ENCODE data around the gene SPOCD1.
A peak's percentile ranks its signal among the peaks of the same experiment; 100 is the strongest.
"Not testable (repeated sequence)": the region's sequence is repeated elsewhere in the genome, so short reads cannot be mapped to it uniquely, and the experiment has no call there.

Gene SPOCD1

GRCh38 chr1:31828926-31829690, 13.3 kb upstream of the SPOCD1 start:
- no peak for DNase-seq

DNA sequence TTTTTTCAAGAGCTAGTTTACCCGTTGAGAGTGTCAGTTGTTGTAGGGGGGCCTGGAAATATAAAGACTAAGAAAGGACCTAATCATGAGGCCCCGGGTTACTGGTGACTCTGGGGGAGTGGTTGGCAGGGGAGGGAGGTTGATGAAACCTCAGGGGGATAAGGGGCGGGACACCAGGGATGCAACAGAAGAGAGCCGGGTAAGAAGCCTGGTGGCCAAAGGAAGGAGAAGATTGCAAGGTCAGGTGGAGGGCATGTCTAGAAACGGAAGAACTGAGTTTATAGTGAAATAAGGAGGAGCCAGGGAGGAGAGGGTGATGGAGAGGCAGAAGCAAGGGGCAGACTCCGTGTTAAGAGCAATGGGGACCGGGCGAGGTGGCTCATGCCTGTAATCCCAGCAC, 12.5 kb upstream of the SPOCD1 start:
- peak; percentile 81 for DNase-seq

DNA sequence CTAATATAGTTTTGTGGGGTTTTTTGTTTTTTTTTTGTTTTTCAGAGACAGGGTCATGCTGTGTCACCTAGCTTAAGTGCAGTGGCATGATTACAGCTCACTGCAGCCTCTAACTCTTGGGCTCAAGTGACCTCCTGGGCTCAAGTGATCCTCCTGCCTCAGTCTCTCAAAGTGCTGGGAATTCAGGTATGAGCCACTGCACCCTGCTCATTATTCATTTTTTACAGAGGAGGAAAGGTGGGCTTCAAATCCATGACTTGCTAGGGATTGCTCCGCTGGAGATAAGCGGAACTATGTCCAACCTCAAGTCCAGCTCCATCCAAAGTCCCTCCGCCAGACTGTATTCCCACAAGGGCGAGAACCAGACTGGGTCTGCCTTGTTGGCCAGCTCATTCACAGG, 8.0 kb upstream of the SPOCD1 start:
- no peak for DNase-seq

DNA sequence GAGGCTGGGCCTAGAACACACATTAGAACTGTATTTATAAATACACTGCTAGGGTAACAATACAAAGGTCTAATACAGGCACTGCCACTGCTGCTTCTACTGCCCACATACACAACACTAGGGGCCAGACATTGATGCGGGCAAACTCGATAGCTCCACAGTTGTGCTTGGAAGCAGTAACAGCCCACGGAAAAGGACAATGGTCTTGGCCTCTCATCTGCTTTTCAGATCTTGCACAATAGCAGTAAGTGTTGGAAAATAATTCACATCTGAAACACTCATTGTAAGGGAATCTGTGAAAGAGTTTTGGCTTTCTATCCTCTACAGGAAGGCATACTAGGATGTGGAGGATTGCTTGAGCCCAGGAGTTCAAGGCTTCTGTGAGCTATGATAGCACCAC, 6.9 kb upstream of the SPOCD1 start:
- DNase-seq: no peak

DNA sequence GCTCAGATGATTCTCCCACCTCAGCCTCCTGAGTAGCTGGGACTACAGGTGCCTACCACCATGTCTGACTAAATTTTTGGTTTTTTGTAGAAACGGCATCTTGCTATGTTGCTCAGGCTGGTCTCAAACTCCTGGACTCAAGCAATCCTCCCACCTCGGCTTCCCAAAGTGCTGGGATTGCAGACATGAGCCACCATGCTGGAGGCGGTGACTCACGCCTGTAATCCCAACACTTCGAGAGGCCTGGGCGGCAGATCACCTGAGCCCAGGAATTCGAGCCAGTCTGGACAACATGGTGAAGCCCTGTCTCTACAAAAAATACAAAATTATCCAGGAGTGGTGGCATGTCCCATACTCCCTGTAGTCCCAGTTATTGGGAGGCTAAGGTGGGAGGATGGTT, 4.4 kb upstream of the SPOCD1 start:
- DNase-seq: not testable (repeated sequence)

GRCh38 chr1:31818206-31818605, 2.4 kb upstream of the SPOCD1 start:
- DNase-seq: no peak

DNA sequence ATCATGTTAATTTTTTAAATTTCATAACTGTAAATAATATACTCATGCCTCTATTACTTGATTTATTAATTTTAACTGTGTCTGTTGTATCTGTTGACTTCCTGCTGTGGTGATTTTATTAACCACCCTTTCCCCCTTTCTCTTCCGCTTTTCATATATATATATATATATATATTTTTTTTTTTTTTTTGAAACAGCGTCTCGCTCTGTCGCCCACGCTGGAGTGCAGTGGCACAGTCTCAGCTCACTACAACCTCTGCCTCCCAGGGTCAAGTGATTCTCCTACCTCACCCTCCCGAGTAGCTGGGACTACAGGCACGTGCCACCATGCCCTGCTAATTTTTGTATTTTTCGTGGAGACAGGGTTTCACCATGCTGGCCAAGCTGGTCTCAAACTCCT, 1.1 kb upstream of the SPOCD1 start:
- DNase-seq: not testable (repeated sequence)

DNA sequence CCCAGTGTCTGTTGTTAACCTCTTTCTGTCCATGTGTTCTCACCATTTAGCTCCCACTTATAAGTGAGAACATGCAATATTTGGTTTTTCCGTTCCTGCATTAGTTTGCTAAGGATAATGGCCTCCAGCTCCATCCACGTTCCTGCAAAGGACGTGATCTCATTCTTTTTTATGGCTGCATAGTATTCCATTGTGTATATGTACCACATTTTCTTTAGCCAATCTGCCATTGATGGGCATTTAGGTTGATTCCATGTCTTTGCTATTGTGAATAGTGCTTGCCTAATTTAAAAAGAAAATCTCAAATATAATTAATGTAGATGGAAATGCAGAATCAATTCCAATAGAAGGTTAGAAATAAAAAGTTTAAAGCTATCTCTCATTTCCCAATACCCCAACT, 679 bp upstream of the SPOCD1 start:
- DNase-seq: not testable (repeated sequence)

DNA sequence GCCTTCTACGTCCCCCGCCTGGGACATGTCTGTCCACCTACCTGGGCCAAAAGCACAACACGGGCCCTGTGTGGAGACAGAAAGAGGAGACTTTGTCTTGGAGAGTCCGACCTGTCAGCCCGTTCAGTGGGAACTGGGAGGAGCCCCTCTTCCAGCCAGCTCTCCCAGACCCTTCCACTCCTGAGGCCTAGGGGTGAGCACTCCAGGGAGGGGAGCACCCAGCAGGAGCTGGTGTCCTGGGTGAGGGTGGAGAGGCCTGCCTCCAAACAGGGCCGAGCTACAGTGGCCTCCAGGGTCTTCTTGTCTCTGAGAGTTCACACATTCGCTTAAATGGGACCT, 546 bp downstream of the SPOCD1 start:
- peak; percentile 1 for DNase-seq

GRCh38 chr1:31814631-31815306, 1.1 kb downstream of the SPOCD1 start:
- no peak for DNase-seq

DNA sequence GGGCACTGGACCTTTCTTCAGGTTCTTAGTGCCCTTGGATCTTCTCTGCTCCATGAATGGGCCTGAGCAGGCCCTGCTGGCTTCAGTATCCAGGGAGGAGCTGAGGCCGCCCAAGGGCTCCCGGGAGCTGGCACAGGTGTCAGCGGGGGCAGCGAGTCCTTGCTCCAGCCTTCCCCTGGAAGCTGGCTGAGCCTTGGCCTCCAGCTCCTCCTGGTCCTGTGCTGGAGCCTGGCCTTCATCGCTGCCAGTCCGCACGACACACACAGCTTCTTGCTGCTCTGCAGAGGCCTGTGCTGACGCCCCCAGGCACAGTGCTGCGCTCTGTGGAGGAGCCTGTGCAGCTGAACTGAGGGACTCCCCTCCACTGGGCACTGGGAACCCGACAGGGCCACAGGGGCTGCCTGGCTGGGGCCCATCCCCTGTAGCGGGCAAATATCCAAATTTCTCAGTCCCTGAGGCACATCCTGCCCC, 1.7 kb downstream of the SPOCD1 start:
- no peak for DNase-seq

- DNase-seq: peak; percentile 2
Measured at GRCh38 chr1:31812158-31812829, 3.5 kb downstream of the SPOCD1 start.

- no peak for DNase-seq
Measured at GRCh38 chr1:31811605-31812004, 4.2 kb downstream of the SPOCD1 start.

DNA sequence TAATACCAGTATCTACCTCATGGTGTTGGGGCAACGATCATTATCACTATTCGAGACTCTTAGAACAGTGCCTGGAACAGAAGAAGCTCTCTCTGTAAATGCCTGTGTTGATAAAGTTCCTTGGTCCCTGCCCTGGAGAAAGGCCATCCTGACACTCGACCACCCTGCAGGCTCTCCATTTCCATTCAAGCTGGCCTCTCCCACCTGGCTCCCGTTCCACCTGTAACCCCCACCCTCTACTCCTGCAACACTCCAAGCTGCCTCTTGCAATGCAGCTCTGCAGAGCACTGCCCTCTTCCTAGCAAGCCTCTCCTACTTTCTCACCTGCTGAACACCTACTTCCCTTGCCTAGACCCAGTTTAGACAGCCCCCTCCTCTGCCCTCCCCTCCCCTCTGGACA, 6.1 kb downstream of the SPOCD1 start:
- no peak for DNase-seq

DNA sequence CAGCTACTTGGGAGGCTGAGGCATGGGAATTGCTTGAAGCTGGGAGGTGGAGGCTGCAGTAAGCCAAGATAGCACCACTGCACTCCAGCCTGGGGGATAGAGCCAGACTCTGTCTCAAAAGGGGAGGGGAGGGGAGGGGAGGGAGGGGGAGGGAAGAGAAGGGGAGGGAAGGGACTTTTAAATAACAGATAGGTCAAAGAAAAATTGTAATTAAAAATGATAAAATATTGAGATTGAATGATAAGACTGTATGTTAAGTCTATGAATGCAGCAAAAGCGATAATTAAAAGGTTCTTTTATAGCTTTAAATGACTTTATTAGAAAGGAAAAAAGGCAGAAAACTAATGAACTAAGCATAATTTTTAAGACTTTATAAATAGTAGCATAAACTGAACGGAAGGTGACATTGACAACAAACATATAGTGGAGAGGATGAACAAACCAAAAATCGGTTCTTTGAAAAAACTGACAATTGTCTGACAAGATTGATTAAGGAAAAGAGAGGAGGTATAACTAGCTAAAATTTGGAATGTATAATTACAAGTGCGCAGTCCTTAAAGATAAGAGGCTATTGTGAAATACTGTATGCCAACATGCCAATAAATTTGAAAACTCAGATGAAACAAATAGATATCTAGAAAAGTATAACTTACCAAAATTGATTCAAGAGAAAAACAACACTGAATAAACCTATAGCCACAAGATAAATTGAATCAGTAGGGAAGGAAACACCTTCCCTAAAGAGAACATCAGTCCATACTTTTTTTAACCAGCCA, 8.4 kb downstream of the SPOCD1 start:
- no peak for DNase-seq

- DNase-seq: no peak
Measured at GRCh38 chr1:31805318-31805717, 10.5 kb downstream of the SPOCD1 start.

DNA sequence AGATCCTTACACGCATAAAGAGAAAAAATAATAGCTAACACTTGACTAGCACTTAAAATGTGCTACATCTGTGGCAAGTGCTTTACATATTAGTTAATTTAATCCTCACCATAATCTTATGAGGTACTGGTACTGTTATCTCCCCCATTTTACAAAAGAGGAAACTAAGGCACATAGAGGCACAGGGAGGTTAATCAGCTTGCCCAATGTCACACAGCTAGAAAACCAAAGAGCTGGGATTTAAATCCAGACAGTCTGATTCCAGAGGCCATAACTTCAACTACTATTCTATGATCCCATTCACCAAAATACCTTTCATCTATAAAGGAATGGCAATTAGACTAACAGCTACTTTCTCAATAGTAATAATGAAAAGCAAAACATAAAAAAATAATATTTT, 11.7 kb downstream of the SPOCD1 start:
- DNase-seq: no peak

GRCh38 chr1:31803610-31804009, 12.2 kb downstream of the SPOCD1 start:
- no peak for DNase-seq

GRCh38 chr1:31802190-31803150, 13.4 kb downstream of the SPOCD1 start:
- no peak for DNase-seq

GRCh38 chr1:31801458-31801857, 14.4 kb downstream of the SPOCD1 start:
- DNase-seq: peak; percentile 34

DNA sequence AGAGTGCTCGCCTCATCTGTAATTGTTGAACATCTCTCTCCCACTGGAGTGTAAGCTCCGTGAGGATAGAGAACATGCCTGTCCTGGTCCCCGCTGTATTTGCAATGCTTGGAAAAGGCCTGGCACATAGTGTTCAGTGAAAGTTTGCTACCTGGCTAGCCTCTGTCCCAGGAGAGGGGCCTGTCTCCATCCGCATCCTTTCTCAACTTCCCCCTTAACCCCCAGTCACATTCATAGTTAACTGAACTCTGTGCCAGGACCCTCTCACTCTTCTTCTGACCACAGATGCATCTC, 15.2 kb downstream of the SPOCD1 start:
- DNase-seq: no peak
